Measurements from ENCODE around the gene PLEKHM3. TPM values are rescaled to one million over a fixed set of nuclear protein-coding genes. Genes with fewer than 3 reads are reported as not detected.

PLEKHM3 gene
- total and polyA plus RNA-seq, 2 experiments from 2014 or later, result 4.9 to 6.6 TPM

DNA sequence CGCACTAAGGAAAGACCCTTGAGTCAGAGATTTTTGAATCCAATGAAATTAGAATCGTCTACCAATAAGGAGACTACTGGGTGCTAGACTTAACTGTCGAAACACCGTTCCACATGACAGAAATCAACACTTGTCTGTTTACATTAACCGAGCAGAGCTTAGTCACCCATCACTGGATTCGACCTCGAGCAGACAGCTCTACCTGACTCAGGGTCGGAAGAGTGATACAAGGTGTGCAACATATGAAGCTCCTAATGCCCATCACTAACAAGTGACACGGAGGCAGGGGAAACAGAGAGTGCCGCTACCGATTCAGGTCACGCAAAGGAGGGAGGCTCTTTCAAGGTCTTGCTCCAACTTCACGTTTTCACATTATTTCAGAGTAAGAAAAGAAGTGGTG lies 201.5 kb downstream of the PLEKHM3 start:
- Histone ChIP-seq H3K9ac (no peak overlapping the region), H4K20me1 (ENCODE audit: insufficient read depth) (no peaks in the 10 kb centered on the region), H3K4me3 (no peak overlapping the region), H3K4me1 (ENCODE audit: insufficient read depth) (no peaks in the 10 kb centered on the region), H3F3A (ENCODE audit: insufficient read depth) (no peaks in the 10 kb centered on the region), H2AFZ (no peak overlapping the region), H3K9me3 (ENCODE audit: low read depth) (no peaks in the 10 kb centered on the region), H3K27me3 (replicated peaks; ENCODE audit: insufficient read depth) (no peaks in the 10 kb centered on the region), H3K36me3 (ENCODE audit: low read depth) (no peaks in the 10 kb centered on the region), H3K9me2 (ENCODE audit: insufficient read depth) (no peaks in the 10 kb centered on the region), H3K79me2 (ENCODE audit: insufficient read depth) (no peaks in the 10 kb centered on the region), H3K27ac (no peak overlapping the region), H3K4me2 (ENCODE audit: unreplicated experiment) (no peak overlapping the region)
- in situ Hi-C loops (cut with MboI), result no loop called here
- TF ChIP-seq EZH2 (IDR thresholded peaks at IDR 0.05; ENCODE audit: insufficient read depth, poor library complexity, severe bottlenecking) (no peak), EZH2phosphoT487 (IDR thresholded peaks at IDR 0.05; ENCODE audit: insufficient read depth, low read depth) (no peak)
- 96 to 97% methylated on average over 13 of the region's 13 CpGs for WGBS, 2 experiments (ENCODE audit: low coverage in 1 of 2, low lambda C conversion rate in 2 of 2, missing lambda C conversion rate in 2 of 2)
- no peak for DNase-seq

DNA sequence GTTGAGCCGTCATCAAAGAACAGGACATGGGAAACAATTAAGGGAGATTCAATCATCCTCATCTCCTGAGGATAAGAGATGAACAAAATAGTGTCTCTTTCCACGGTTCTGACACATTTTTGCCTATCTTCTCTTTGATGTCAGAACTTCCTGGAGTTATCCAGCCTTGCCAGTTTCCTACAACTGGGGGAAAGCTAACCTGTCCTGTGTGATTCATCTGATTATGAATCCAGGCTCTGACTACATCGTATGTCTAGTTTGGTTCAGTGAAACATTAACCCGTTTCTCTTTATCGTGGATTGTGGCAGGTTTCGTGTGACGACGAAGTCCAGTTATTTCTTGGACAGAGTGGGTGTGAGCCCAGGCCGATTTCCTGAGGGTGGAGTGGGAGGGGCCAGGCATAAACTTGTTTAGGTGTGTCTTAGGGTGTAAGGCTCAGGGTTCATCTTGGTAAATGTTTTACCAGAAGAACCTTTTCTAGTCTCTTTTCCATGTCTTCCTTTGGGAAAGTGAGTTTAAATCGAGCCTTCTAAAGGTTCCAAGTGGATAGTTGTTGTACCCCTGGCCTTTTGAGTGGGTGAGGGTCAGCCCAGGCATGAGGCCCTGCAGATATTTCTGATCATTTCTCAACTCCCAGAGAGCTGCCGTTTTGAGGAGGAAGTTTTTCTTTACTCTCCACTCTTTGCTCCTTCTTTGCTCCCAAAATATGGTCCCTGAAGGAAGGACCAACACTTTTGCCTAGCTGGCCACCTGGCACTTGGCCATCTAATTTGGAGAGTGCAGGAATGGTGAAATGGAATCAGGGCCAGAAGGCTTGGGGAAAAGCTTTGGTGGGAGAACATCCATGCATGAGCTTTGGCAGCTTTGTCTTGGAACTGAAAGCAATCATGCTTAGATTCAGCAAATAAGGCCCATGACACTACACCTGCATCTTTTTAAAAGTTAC lies 205.2 kb downstream of the PLEKHM3 start:
- DNase-seq, result no peak
- in situ Hi-C loops (cut with MboI), result no loop called here
- no peak overlapping the region for H3K4me2 ChIP-seq (ENCODE audit: unreplicated experiment)

DNA sequence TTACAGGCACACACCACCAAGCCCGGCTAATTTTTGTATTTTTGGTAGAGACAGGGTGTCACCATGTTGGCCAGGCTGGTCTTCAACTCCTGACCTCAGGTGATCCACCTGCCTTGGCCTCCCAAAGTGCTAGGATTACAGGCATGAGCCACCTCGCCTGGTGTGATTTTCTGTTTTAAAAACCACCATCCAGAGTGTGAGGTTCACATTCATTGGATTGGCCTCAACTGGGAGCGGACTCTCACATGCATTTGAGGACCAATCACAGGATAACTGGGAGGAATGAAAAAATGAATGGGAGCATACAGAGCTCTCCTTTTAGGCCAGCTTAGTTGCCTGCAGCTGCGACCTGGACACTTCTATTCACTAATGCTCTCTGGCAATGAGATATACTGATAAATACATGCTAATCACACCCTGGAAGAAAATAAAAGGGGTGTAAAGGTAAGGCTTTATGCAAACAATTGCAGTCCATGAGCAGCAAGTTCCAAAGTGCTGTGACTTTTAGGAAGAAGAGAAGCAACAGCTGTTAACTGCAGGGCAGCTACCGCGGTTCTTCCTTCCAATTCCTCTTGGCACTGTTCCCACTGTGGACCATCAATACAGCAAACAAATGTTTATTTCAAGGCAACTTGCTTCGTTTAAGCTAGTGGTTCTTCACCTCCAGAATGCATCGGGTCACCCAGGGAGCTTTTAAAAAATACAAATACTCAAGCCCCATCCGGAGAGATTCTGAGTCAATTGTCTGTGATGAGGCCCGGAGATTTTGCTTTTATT lies 206.1 kb downstream of the PLEKHM3 start:
- H3K9me2 ChIP-seq (ENCODE audit: insufficient read depth), result no peaks in the 10 kb centered on the region
- no peak overlapping the region for H2AFZ ChIP-seq
- H3K27me3 ChIP-seq (replicated peaks; ENCODE audit: insufficient read depth), result no peaks in the 10 kb centered on the region
- no peaks in the 10 kb centered on the region for H3K4me1 ChIP-seq (ENCODE audit: insufficient read depth)
- no peak overlapping the region for H3K4me3 ChIP-seq
- H3K36me3 ChIP-seq (ENCODE audit: low read depth), result no peaks in the 10 kb centered on the region
- no peak overlapping the region for H3K4me2 ChIP-seq (ENCODE audit: unreplicated experiment)
- no peak overlapping the region for H3K27ac ChIP-seq
- 71 to 73% methylated on average over 10 of the region's 10 CpGs for WGBS, 2 experiments (ENCODE audit: low coverage in 1 of 2, low lambda C conversion rate in 2 of 2, missing lambda C conversion rate in 2 of 2)
- H3F3A ChIP-seq (ENCODE audit: insufficient read depth), result no peaks in the 10 kb centered on the region
- no peaks in the 10 kb centered on the region for H4K20me1 ChIP-seq (ENCODE audit: insufficient read depth)
- no peak for TF ChIP-seq EZH2phosphoT487 (IDR thresholded peaks at IDR 0.05; ENCODE audit: insufficient read depth, low read depth)
- no peak for TF ChIP-seq EZH2 (IDR thresholded peaks at IDR 0.05; ENCODE audit: insufficient read depth, poor library complexity, severe bottlenecking)
- H3K79me2 ChIP-seq (ENCODE audit: insufficient read depth), result no peaks in the 10 kb centered on the region
- H3K9ac ChIP-seq, result no peak overlapping the region
- no peak for DNase-seq
- in situ Hi-C loops (cut with MboI), result no loop called here
- no peaks in the 10 kb centered on the region for H3K9me3 ChIP-seq (ENCODE audit: low read depth)

More for the DNA sequence above, 205.2 kb downstream of the PLEKHM3 start:
- no peaks in the 10 kb centered on the region for H3K27me3 ChIP-seq (replicated peaks; ENCODE audit: insufficient read depth)
- H3K27ac ChIP-seq, result no peak overlapping the region
- 75 to 77% methylated on average over 11 of the region's 11 CpGs for WGBS, 2 experiments (ENCODE audit: low coverage in 1 of 2, low lambda C conversion rate in 2 of 2, missing lambda C conversion rate in 2 of 2)
- H3K9me3 ChIP-seq (ENCODE audit: low read depth), result no peaks in the 10 kb centered on the region
- H4K20me1 ChIP-seq (ENCODE audit: insufficient read depth), result no peaks in the 10 kb centered on the region
- H3K79me2 ChIP-seq (ENCODE audit: insufficient read depth), result no peaks in the 10 kb centered on the region
- H3K36me3 ChIP-seq (ENCODE audit: low read depth), result no peaks in the 10 kb centered on the region
- H3K9me2 ChIP-seq (ENCODE audit: insufficient read depth), result no peaks in the 10 kb centered on the region
- no peak overlapping the region for H3K9ac ChIP-seq
- H3F3A ChIP-seq (ENCODE audit: insufficient read depth), result no peaks in the 10 kb centered on the region
- no peak overlapping the region for H2AFZ ChIP-seq
- TF ChIP-seq EZH2phosphoT487 (IDR thresholded peaks at IDR 0.05; ENCODE audit: insufficient read depth, low read depth) (no peak), EZH2 (IDR thresholded peaks at IDR 0.05; ENCODE audit: insufficient read depth, poor library complexity, severe bottlenecking) (no peak)
- H3K4me1 ChIP-seq (ENCODE audit: insufficient read depth), result no peaks in the 10 kb centered on the region
- no peak overlapping the region for H3K4me3 ChIP-seq

DNA sequence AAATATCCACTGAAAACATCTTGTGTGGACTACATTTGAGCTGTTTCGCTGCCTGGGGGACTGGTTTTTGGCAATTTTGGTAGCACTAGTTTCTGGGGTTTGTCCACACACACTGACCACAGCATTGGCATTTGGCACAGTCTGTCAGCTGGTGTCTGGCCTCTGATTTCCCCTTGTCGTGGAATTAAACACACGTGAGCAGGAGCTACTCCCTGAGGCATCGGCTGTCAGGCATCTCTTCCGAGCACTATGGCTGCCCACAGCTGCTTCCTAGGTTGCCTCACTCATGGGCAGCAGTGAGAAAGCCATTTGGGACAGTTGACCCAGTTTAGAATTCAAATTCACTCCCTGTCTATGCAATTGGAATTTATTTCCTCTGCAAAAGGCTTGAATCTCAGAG lies 208.8 kb downstream of the PLEKHM3 start:
- Histone ChIP-seq H3K9me3 (ENCODE audit: low read depth) (no peaks in the 10 kb centered on the region), H3K27me3 (replicated peaks; ENCODE audit: insufficient read depth) (no peaks in the 10 kb centered on the region), H3K4me1 (ENCODE audit: insufficient read depth) (no peaks in the 10 kb centered on the region), H3K4me3 (no peak overlapping the region), H3K79me2 (ENCODE audit: insufficient read depth) (no peaks in the 10 kb centered on the region), H3K27ac (no peak overlapping the region), H2AFZ (no peak overlapping the region), H3K36me3 (ENCODE audit: low read depth) (no peaks in the 10 kb centered on the region), H3F3A (ENCODE audit: insufficient read depth) (no peaks in the 10 kb centered on the region), H3K9ac (no peak overlapping the region), H3K9me2 (ENCODE audit: insufficient read depth) (no peaks in the 10 kb centered on the region), H4K20me1 (ENCODE audit: insufficient read depth) (no peaks in the 10 kb centered on the region), H3K4me2 (ENCODE audit: unreplicated experiment) (no peak overlapping the region)
- in situ Hi-C loops (cut with MboI), result no loop called here
- no peak for DNase-seq
- TF ChIP-seq EZH2phosphoT487 (IDR thresholded peaks at IDR 0.05; ENCODE audit: insufficient read depth, low read depth), result no peak
- TF ChIP-seq EZH2 (IDR thresholded peaks at IDR 0.05; ENCODE audit: insufficient read depth, poor library complexity, severe bottlenecking), result no peak
- 57 to 62% methylated on average over 5 of the region's 5 CpGs for WGBS, 2 experiments (ENCODE audit: low coverage in 1 of 2, low lambda C conversion rate in 2 of 2, missing lambda C conversion rate in 2 of 2)
